ENCODE data around the gene GLYATL3. TPM values are rescaled to one million over a fixed set of nuclear protein-coding genes. Genes with fewer than 3 reads are reported as not detected.

Gene GLYATL3
- polyA plus RNA-seq, 3 donors: not detected

DNA sequence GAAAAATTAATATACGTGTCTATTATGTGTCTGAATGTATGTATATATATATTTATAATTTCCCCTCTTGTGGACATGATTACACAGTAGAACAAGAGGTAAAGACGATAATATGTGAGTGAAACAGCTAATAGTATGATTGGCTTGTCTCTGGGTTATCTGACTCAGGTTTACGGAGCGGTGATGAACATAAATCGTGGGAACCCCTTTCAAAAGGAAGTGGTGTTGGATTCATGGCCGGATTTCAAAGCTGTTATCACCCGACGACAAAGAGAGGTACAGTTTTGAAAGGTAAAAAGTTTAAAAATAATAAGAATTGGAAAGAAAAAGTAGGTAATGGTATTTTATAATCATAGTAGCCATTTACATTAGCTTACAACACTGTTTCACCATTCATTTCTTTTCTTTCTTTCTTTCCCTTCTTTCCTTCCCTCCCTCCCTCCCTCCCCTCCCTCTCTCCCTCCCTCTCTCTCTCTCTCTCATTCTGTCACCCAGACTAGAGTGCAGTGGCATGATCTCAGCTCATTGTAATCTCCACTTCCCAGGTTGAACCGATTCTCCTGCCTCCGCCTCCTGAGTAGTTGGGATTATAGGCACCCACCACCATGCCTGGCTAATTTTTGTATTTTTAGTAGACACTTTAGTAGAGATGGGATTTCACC is 15.9 kb downstream of the GLYATL3 start:
- Histone ChIP-seq H3K4me2 (replicated peaks; ENCODE audit: extremely low read depth, low read length, poor library complexity, severe bottlenecking) (no peak overlapping the region), H3K27me3 (ENCODE audit: control insufficient read depth in 2 of 2, insufficient read depth in 2 of 2, low read length in 2 of 2) (no peaks in the 10 kb centered on the region), H2AFZ (ENCODE audit: insufficient read depth, low read depth, low read length, poor library complexity, severe bottlenecking) (no peak overlapping the region), H3K9me3 (replicated peaks in 1 of 2; ENCODE audit: control insufficient read depth in 1 of 2, insufficient read depth in 1 of 2, low read length in 2 of 2) (no peaks in the 10 kb centered on the region), H3K27ac (ENCODE audit: low read depth in 1 of 2, low read length in 2 of 2) (no peak overlapping the region), H3K4me3 (replicated peaks in 1 of 3; ENCODE audit: low read depth in 2 of 3, low read length in 3 of 3) (no peak overlapping the region), H3K4me1 (ENCODE audit: control insufficient read depth in 1 of 2, insufficient read depth in 2 of 2, low read length in 2 of 2) (no peaks in the 10 kb centered on the region), H3K79me2 (ENCODE audit: insufficient read depth, low read length) (no peaks in the 10 kb centered on the region), H3K9ac (ENCODE audit: insufficient read depth, low read length, poor library complexity, severe bottlenecking) (no peak overlapping the region), H3K36me3 (replicated peaks in 1 of 2; ENCODE audit: control insufficient read depth in 1 of 2, insufficient read depth in 2 of 2, low read length in 2 of 2) (no peaks in the 10 kb centered on the region), H4K20me1 (ENCODE audit: insufficient read depth, low read length) (no peaks in the 10 kb centered on the region)
- peaks cover 0 to 2% (median 0%) of the 10 kb centered on the region in 7 donors for H3K9me3 Mint-ChIP-seq
- no peaks in the 10 kb centered on the region for H3K36me3 Mint-ChIP-seq
- TF ChIP-seq, protein P1, sequence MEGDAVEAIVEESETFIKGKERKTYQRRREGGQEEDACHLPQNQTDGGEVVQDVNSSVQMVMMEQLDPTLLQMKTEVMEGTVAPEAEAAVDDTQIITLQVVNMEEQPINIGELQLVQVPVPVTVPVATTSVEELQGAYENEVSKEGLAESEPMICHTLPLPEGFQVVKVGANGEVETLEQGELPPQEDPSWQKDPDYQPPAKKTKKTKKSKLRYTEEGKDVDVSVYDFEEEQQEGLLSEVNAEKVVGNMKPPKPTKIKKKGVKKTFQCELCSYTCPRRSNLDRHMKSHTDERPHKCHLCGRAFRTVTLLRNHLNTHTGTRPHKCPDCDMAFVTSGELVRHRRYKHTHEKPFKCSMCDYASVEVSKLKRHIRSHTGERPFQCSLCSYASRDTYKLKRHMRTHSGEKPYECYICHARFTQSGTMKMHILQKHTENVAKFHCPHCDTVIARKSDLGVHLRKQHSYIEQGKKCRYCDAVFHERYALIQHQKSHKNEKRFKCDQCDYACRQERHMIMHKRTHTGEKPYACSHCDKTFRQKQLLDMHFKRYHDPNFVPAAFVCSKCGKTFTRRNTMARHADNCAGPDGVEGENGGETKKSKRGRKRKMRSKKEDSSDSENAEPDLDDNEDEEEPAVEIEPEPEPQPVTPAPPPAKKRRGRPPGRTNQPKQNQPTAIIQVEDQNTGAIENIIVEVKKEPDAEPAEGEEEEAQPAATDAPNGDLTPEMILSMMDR (IDR thresholded peaks at IDR 0.05): no peak
- H3K27ac Mint-ChIP-seq: no peak overlapping the region
- WGBS (ENCODE audit: insufficient coverage): 67% methylated on average over 3 of the region's 10 CpGs
- H3K4me3 Mint-ChIP-seq: no peak overlapping the region
- DNase-seq: no peak
- intact Hi-C loops (cut with micrococcal nuclease): no loop called here
- H3K4me1 Mint-ChIP-seq: no peaks in the 10 kb centered on the region
- H3K27me3 Mint-ChIP-seq (ENCODE audit: low read depth in 3 of 3): peaks cover 0 to 5% (median 4%) of the 10 kb centered on the region in 3 donors

DNA sequence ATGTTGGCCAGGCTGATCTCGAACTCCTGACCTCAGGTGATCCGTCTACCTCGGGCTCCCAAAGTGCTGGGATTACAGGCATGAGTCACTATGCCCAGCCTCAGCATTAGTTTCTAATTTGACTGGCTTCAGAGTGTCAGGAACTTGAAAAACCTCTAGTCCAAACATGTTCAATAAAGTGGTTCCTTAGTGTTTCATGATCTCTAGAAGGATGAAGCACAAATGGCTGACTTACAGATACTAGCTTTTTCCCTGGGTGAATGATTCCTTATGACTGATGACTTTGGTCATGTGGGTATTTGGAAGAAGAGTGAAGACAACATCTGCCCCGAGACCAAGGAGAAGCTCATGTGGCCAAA is 16.4 kb downstream of the GLYATL3 start:
- Histone ChIP-seq H3K27ac (ENCODE audit: low read depth in 1 of 2, low read length in 2 of 2) (no peak overlapping the region), H3K27me3 (ENCODE audit: control insufficient read depth in 2 of 2, insufficient read depth in 2 of 2, low read length in 2 of 2) (no peaks in the 10 kb centered on the region), H3K4me1 (ENCODE audit: control insufficient read depth in 1 of 2, insufficient read depth in 2 of 2, low read length in 2 of 2) (no peaks in the 10 kb centered on the region), H3K4me2 (replicated peaks; ENCODE audit: extremely low read depth, low read length, poor library complexity, severe bottlenecking) (no peak overlapping the region), H2AFZ (ENCODE audit: insufficient read depth, low read depth, low read length, poor library complexity, severe bottlenecking) (no peak overlapping the region), H3K36me3 (replicated peaks in 1 of 2; ENCODE audit: control insufficient read depth in 1 of 2, insufficient read depth in 2 of 2, low read length in 2 of 2) (no peaks in the 10 kb centered on the region), H3K79me2 (ENCODE audit: insufficient read depth, low read length) (no peaks in the 10 kb centered on the region), H3K9ac (ENCODE audit: insufficient read depth, low read length, poor library complexity, severe bottlenecking) (no peak overlapping the region), H4K20me1 (ENCODE audit: insufficient read depth, low read length) (no peaks in the 10 kb centered on the region), H3K9me3 (replicated peaks in 1 of 2; ENCODE audit: control insufficient read depth in 1 of 2, insufficient read depth in 1 of 2, low read length in 2 of 2) (no peaks in the 10 kb centered on the region), H3K4me3 (replicated peaks in 1 of 3; ENCODE audit: low read depth in 2 of 3, low read length in 3 of 3) (no peak overlapping the region)
- peaks cover 0 to 5% (median 4%) of the 10 kb centered on the region in 3 donors for H3K27me3 Mint-ChIP-seq (ENCODE audit: low read depth in 3 of 3)
- intact Hi-C loops (cut with micrococcal nuclease): no loop called here
- TF ChIP-seq, protein P1 (IDR thresholded peaks at IDR 0.05): no peak
- no peaks in the 10 kb centered on the region for H3K4me1 Mint-ChIP-seq
- peaks cover 0 to 2% (median 0%) of the 10 kb centered on the region in 7 donors for H3K9me3 Mint-ChIP-seq
- DNase-seq: no peak
- H3K27ac Mint-ChIP-seq: no peak overlapping the region
- H3K4me3 Mint-ChIP-seq: no peak overlapping the region
- no peaks in the 10 kb centered on the region for H3K36me3 Mint-ChIP-seq
- WGBS (ENCODE audit: insufficient coverage): 100% methylated on average over 1 of the region's 4 CpGs

All from CD14-positive monocyte (primary cell).